ENCODE results near the gene CCT5.

Gene CCT5

DNA sequence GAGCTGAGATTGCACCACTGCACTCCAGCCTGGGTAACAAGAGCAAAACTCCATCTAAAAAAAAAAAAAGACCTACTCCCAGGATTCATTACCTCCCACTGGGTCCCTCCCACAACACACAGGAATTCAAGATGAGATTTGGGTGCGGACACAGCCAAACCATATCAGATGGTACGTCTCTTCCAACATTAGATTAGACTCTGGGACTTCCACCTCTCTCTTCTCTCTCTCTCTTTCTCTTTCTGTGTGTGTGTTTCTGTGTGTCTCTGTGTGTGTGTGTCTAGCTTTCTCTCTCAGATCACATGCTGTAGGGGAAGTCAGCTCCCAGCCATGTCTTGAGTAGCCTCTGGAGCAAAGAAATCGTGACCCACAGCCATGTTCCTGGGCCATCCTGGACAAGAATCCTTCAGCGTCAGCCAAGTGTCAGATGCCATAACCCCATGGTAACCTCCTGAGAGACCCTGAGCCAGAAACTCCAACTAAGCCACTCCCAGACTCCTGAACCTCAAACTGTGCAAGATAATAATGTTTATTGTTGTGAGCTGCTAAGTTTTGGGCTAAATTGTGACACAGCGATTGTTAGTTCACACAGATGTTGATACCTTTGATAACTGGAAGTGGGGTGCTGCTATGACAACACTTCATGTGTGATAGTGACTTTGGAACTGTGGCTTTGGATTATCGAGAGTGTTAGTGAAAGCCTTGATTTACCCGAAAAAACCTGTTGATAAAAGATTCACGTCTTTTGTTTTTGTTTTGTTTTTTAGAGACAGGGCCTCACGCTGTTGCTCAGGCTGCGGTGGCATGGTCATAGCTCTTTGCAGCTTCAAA lies 61.7 kb downstream of the CCT5 start:
- H3K27ac Mint-ChIP-seq = peak overlapping the region; percentile 88 to 95 (median 94)
- peaks cover 45% of the 10 kb centered on the region for H3K4me1 Mint-ChIP-seq
- no peak for TF ChIP-seq CTCF (IDR thresholded peaks at IDR 0.05; ENCODE audit: unreplicated experiment in 3 of 3)
- peak overlapping the region in 1 of 3 experiments; percentile 46 for H3K4me3 Mint-ChIP-seq
- no peaks in the 10 kb centered on the region for H3K27me3 Mint-ChIP-seq (ENCODE audit: low read depth)
- H3K9me3 Mint-ChIP-seq = no peaks in the 10 kb centered on the region
- H3K36me3 Mint-ChIP-seq (ENCODE audit: low read depth) = no peaks in the 10 kb centered on the region

DNA sequence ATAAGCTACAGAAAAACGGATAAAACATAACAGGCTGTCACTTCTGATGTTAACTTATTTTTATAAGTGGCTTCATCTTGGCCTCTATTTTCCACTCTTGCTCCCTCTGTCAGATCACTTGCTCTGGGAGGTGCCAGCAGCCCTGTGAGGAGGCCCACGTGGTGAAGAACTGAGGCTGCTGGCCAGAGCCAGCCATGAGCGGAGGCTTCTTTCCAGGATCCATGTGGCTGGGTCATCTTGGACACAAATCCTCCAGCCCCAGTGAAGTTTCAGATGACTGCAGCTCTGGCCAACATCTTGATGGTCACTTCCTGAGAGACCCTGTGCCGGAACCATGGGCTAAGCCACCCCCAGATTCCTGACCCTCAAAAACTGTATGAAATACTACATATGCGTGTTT lies 65.1 kb downstream of the CCT5 start:
- no peak for TF ChIP-seq CTCF (IDR thresholded peaks at IDR 0.05; ENCODE audit: unreplicated experiment in 3 of 3)
- Mint-ChIP-seq H3K36me3 (ENCODE audit: low read depth) (no peaks in the 10 kb centered on the region), H3K27ac (peak overlapping the region; percentile 45 to 98 (median 94)), H3K4me1 (peaks cover 48% of the 10 kb centered on the region), H3K27me3 (ENCODE audit: low read depth) (no peaks in the 10 kb centered on the region), H3K4me3 (no peak overlapping the region), H3K9me3 (no peaks in the 10 kb centered on the region)
